ENCODE results near the gene SLC39A11. TPM values are rescaled to one million over a fixed set of nuclear protein-coding genes. Genes with fewer than 3 reads are reported as not detected.

Gene SLC39A11
- total RNA-seq, 1 experiment from 2014 or later: 56.1 TPM

- intact Hi-C loops (cut with micrococcal nuclease; ENCODE audit: unreplicated experiment): no loop called here
- H3K9me3 ChIP-seq (ENCODE audit: control insufficient read depth, insufficient read depth, low read depth, low read length): no peaks in the 10 kb centered on the region
- no peaks in the 10 kb centered on the region for H3K4me1 ChIP-seq (ENCODE audit: control insufficient read depth, insufficient read depth, low read length)
- no peaks in the 10 kb centered on the region for H3K36me3 ChIP-seq (ENCODE audit: control insufficient read depth, insufficient read depth, low read length)
- no peak overlapping the region for H3K27ac ChIP-seq (ENCODE audit: low read length)
- POLR2A ChIA-PET: no interaction called here
- no peak for ATAC-seq
- no peak overlapping the region for H3K4me3 ChIP-seq (ENCODE audit: low read depth in 2 of 2, low read length in 2 of 2)
- in situ Hi-C loops (cut with HindIII; ENCODE audit: low pct_unique_long_range_greater_than_20kb, low sequenced_read_pairs): no loop called here
- CTCF ChIA-PET: interaction anchor here (0.8 kb wide), 1 partner anchor 10 kb away, joined by 3 read pairs; no protein-coding TSS in a partner anchor
- TF ChIP-seq REST (IDR thresholded peaks at IDR 0.05; ENCODE audit: insufficient read depth in 1 of 2, low read depth in 2 of 2, low read length in 1 of 2) (no peak), SIN3A (IDR thresholded peaks at IDR 0.05; ENCODE audit: borderline replicate concordance, insufficient read depth, low read depth, low read length) (no peak), CTCF (IDR thresholded peaks at IDR 0.05) (no peak), POLR2AphosphoS5 (IDR thresholded peaks at IDR 0.05; ENCODE audit: low read depth, low read length) (no peak), TCF7L2 (IDR thresholded peaks at IDR 0.05; ENCODE audit: low read depth, low read length) (no peak)
- no peaks in the 10 kb centered on the region for H3K27me3 ChIP-seq (ENCODE audit: control insufficient read depth, insufficient read depth, low read length)
- no peak for DNase-seq (ENCODE audit: low read depth, low spot score)
- BruUV-seq (replicated peaks): no TSS peak
Measured at GRCh38 chr17:72795941-72796340, 296.5 kb downstream of the SLC39A11 start.

- Histone ChIP-seq H3K4me3 (ENCODE audit: low read depth in 2 of 2, low read length in 2 of 2) (no peak overlapping the region), H3K4me1 (ENCODE audit: control insufficient read depth, insufficient read depth, low read length) (no peaks in the 10 kb centered on the region), H3K9me3 (ENCODE audit: control insufficient read depth, insufficient read depth, low read depth, low read length) (no peaks in the 10 kb centered on the region), H3K27ac (ENCODE audit: low read length) (no peak overlapping the region), H3K27me3 (ENCODE audit: control insufficient read depth, insufficient read depth, low read length) (no peaks in the 10 kb centered on the region), H3K36me3 (ENCODE audit: control insufficient read depth, insufficient read depth, low read length) (no peaks in the 10 kb centered on the region)
- TF ChIP-seq CTCF (IDR thresholded peaks at IDR 0.05): no peak
- no peak for TF ChIP-seq TCF7L2 (IDR thresholded peaks at IDR 0.05; ENCODE audit: low read depth, low read length)
- ATAC-seq: no peak
- BruUV-seq (replicated peaks): no TSS peak
- CTCF ChIA-PET: no interaction called here
- POLR2A ChIA-PET: no interaction called here
- in situ Hi-C loops (cut with HindIII; ENCODE audit: low pct_unique_long_range_greater_than_20kb, low sequenced_read_pairs): no loop called here
- DNase-seq (ENCODE audit: low read depth, low spot score): no peak
- intact Hi-C loops (cut with micrococcal nuclease; ENCODE audit: unreplicated experiment): no loop called here
Measured at GRCh38 chr17:72794152-72794551, 298.3 kb downstream of the SLC39A11 start.

GRCh38 chr17:72792771-72793170, 299.7 kb downstream of the SLC39A11 start:
- ATAC-seq: no peak
- DNase-seq (ENCODE audit: low read depth, low spot score): no peak
- in situ Hi-C loops (cut with HindIII; ENCODE audit: low pct_unique_long_range_greater_than_20kb, low sequenced_read_pairs) (no loop called here), intact Hi-C loops (cut with micrococcal nuclease; ENCODE audit: unreplicated experiment) (no loop called here)
- no peaks in the 10 kb centered on the region for H3K36me3 ChIP-seq (ENCODE audit: control insufficient read depth, insufficient read depth, low read length)
- H3K4me3 ChIP-seq (ENCODE audit: low read depth in 2 of 2, low read length in 2 of 2): no peak overlapping the region
- H3K4me1 ChIP-seq (ENCODE audit: control insufficient read depth, insufficient read depth, low read length): no peaks in the 10 kb centered on the region
- ChIA-PET CTCF (no interaction called here), POLR2A (no interaction called here)
- no peaks in the 10 kb centered on the region for H3K27me3 ChIP-seq (ENCODE audit: control insufficient read depth, insufficient read depth, low read length)
- H3K27ac ChIP-seq (ENCODE audit: low read length): no peak overlapping the region
- TF ChIP-seq POLR2AphosphoS5 (IDR thresholded peaks at IDR 0.05; ENCODE audit: low read depth, low read length) (no peak), CTCF (IDR thresholded peaks at IDR 0.05) (no peak), REST (IDR thresholded peaks at IDR 0.05; ENCODE audit: insufficient read depth in 1 of 2, low read depth in 2 of 2, low read length in 1 of 2) (no peak), SIN3A (IDR thresholded peaks at IDR 0.05; ENCODE audit: borderline replicate concordance, insufficient read depth, low read depth, low read length) (no peak), TCF7L2 (IDR thresholded peaks at IDR 0.05; ENCODE audit: low read depth, low read length) (no peak)
- BruUV-seq (replicated peaks): no TSS peak
- H3K9me3 ChIP-seq (ENCODE audit: control insufficient read depth, insufficient read depth, low read depth, low read length): no peaks in the 10 kb centered on the region

All from Panc1 (cell line).